ENCODE data around the gene LIMD2. TPM values are rescaled to one million over a fixed set of nuclear protein-coding genes. Genes with fewer than 3 reads are reported as not detected.
"Not testable (repeated sequence)": the region's sequence is repeated elsewhere in the genome, so short reads cannot be mapped to it uniquely, and the experiment has no call there.

LIMD2 gene
- 100 to 1,000 TPM; 101 to 144 TPM for total RNA-seq

GRCh38 chr17:63699638-63700527 lies at the start of gene LIMD2:
Gene LIMD2 (minus strand): TSS chr17:63700125. CDS start chr17:63699298, 827 bp downstream.
- H3K9me3 Mint-ChIP-seq = no peaks in the 10 kb centered on the region

GRCh38 chr17:63741408-63742173 lies 41.7 kb upstream of the LIMD2 start, which contains the start of gene STRADA:
Gene STRADA (minus strand): TSS chr17:63741799. CDS start chr17:63728369, 13,430 bp downstream.
- Mint-ChIP-seq H3K36me3 (ENCODE audit: low read depth) (peaks cover 27% of the 10 kb centered on the region), H3K27ac (peak within 1 kb of the TSS; percentile 95), H3K9me3 (no peaks in the 10 kb centered on the region), H3K4me3 (peak within 1 kb of the TSS; percentile 89), H3K4me1 (peaks cover 5% of the 10 kb centered on the region), H3K27me3 (no peaks in the 10 kb centered on the region)
- peak; percentile 92 for ATAC-seq (replicated peaks)

More at GRCh38 chr17:63699638-63700527, at the start of gene LIMD2:
- Mint-ChIP-seq H3K27me3 (no peaks in the 10 kb centered on the region), H3K27ac (peak within 1 kb of the TSS; percentile 94), H3K4me3 (peak within 1 kb of the TSS; percentile 95), H3K36me3 (ENCODE audit: low read depth) (peaks cover 72% of the 10 kb centered on the region), H3K4me1 (peaks cover 41% of the 10 kb centered on the region)
- ATAC-seq (replicated peaks) = peak; percentile 8

DNA sequence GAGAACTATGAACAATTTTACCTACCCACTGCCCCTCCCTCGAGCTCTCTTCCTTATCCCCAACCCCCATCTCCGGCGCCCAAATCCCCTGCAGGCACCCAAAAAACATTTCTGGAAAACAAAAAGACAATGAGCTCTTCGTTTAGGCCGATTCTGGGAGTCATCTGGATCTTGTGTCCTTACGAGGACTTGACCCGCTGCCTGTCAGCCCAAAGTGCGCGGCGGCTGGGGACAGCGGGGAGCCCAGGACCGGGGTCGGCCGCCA lies 41.1 kb upstream of the LIMD2 start:
- Mint-ChIP-seq H3K9me3 (no peaks in the 10 kb centered on the region), H3K4me3 (peak overlapping the region; percentile 89), H3K27ac (peak overlapping the region; percentile 95), H3K27me3 (no peaks in the 10 kb centered on the region), H3K36me3 (ENCODE audit: low read depth) (peaks cover 22% of the 10 kb centered on the region), H3K4me1 (peaks cover 5% of the 10 kb centered on the region)
- peak; percentile 19 for ATAC-seq (replicated peaks)

DNA sequence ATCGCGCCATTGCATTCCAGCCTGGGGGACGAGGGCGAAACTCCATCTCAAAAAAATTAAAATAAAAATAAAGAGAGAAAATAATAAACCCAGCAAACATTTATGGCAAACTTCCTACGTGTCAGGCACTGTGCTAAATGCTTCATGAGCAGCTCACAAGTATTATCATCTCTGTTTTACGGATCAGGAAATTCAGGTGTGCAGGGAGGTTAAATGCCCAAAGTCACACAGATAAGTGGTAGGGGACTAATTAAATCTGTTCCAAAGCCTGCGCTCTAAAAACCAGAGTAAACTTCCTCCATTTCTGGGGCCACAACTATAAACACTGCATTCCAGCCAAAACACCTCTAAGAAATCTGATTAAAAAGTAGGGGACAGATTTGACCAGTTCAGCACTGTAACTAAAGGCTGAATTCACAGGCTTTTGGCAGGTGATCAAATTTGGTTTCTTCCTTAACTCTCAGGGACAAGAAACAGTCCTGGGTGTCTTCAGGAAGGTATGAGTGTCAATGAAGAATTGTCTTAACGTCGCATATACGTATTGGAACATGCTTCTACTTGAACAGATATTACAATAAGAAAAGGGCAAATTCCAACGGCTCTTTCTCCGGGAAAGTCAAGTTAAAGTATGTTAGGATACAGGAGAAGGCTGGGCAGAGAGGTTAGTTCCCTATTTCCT lies 40.7 kb upstream of the LIMD2 start:
- no peaks in the 10 kb centered on the region for H3K27me3 Mint-ChIP-seq
- no peak for ATAC-seq (replicated peaks)
- peak overlapping the region; percentile 95 for H3K27ac Mint-ChIP-seq
- peaks cover 5% of the 10 kb centered on the region for H3K4me1 Mint-ChIP-seq
- H3K36me3 Mint-ChIP-seq (ENCODE audit: low read depth) = peaks cover 17% of the 10 kb centered on the region
- peak overlapping the region; percentile 89 for H3K4me3 Mint-ChIP-seq
- no peaks in the 10 kb centered on the region for H3K9me3 Mint-ChIP-seq

- peaks cover 6% of the 10 kb centered on the region for H3K4me1 Mint-ChIP-seq
- peaks cover 12% of the 10 kb centered on the region for H3K36me3 Mint-ChIP-seq (ENCODE audit: low read depth)
- H3K4me3 Mint-ChIP-seq = no peak overlapping the region
Observed at GRCh38 chr17:63735691-63736090, 35.8 kb upstream of the LIMD2 start.

DNA sequence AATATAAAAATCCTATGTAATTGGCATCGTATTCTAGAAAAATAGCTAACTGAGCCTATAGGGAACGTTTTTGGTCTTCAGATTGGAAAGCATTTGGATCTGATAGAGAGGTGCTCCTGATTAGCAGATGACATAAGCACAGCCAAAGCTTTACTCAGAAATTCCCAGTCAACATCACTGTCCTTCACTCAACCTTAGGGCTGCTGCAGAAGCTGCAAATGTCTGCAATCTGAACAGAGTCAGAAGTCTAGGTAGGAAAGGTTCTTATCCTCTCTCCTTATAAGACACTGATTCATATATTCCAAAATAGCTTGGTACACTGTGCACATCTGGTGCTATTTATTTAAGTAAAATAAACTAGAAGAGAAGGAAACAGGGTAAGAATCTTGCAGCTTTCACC lies 22.5 kb upstream of the LIMD2 start:
- no peaks in the 10 kb centered on the region for H3K27me3 Mint-ChIP-seq
- no peak overlapping the region for H3K27ac Mint-ChIP-seq
- peaks cover 45% of the 10 kb centered on the region for H3K36me3 Mint-ChIP-seq (ENCODE audit: low read depth)
- H3K4me1 Mint-ChIP-seq = no peaks in the 10 kb centered on the region
- no peak for ATAC-seq (replicated peaks)
- H3K9me3 Mint-ChIP-seq = no peaks in the 10 kb centered on the region
- no peak overlapping the region for H3K4me3 Mint-ChIP-seq

More at GRCh38 chr17:63735691-63736090, 35.8 kb upstream of the LIMD2 start:
- Mint-ChIP-seq H3K9me3 (no peaks in the 10 kb centered on the region), H3K27ac (no peak overlapping the region), H3K27me3 (no peaks in the 10 kb centered on the region)
- ATAC-seq (replicated peaks) = no peak

DNA sequence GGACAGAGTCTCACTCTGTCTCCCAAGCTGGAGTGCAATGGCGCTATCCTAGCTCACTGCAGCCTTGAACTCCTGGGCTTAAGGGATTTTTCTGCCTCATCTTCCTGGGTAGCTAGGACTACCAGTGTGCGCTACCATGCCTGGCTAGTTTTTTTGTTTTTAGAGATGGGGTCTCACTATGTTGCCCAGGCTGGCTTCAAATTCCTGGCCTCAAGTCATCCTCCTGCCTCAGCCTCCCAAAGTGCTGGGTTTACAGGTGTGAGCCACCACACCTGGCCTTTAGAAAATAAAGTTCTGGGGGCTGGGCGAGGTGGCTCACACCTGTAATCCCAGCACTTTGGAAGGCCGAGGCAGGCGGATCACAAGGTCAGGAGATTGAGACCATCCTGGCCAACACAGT lies 20.3 kb upstream of the LIMD2 start:
- H3K27me3 Mint-ChIP-seq; H3K4me1 Mint-ChIP-seq; ATAC-seq (replicated peaks); H3K9me3 Mint-ChIP-seq; H3K27ac Mint-ChIP-seq; H3K4me3 Mint-ChIP-seq: not testable (repeated sequence)
- H3K36me3 Mint-ChIP-seq (ENCODE audit: low read depth) = peaks cover 31% of the 10 kb centered on the region

DNA sequence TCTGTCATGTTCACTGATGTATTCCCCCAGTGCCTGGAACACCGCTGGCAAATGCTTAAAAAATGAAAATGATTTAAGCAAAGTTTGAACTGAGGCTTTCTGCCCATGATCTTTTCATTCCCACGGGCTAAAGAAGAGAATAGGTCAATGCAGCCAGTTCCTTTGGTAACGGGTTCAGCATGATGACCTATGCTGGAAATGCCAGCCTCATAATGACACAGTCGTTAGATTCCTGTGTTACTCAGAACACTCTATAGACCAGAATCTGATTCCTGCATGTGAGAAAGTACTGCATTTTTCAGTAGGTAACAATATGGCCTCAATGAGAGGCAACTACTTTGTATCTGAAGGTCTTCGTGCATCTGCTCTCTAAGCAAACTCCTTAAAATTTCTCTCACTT lies 19.1 kb upstream of the LIMD2 start:
- H3K27ac Mint-ChIP-seq = peak overlapping the region; percentile 12
- no peak for ATAC-seq (replicated peaks)
- H3K4me3 Mint-ChIP-seq = no peak overlapping the region
- H3K9me3 Mint-ChIP-seq = no peaks in the 10 kb centered on the region
- H3K4me1 Mint-ChIP-seq = no peaks in the 10 kb centered on the region
- peaks cover 23% of the 10 kb centered on the region for H3K36me3 Mint-ChIP-seq (ENCODE audit: low read depth)
- no peaks in the 10 kb centered on the region for H3K27me3 Mint-ChIP-seq

GRCh38 chr17:63716426-63716825 lies 16.5 kb upstream of the LIMD2 start:
- Mint-ChIP-seq H3K4me1 (no peaks in the 10 kb centered on the region), H3K27ac (peak overlapping the region; percentile 61), H3K36me3 (ENCODE audit: low read depth) (peaks cover 29% of the 10 kb centered on the region), H3K4me3 (no peak overlapping the region), H3K9me3 (no peaks in the 10 kb centered on the region), H3K27me3 (no peaks in the 10 kb centered on the region)
- no peak for ATAC-seq (replicated peaks)

GRCh38 chr17:63714550-63715277 lies 14.8 kb upstream of the LIMD2 start:
- no peaks in the 10 kb centered on the region for H3K27me3 Mint-ChIP-seq
- no peak overlapping the region for H3K4me3 Mint-ChIP-seq
- H3K27ac Mint-ChIP-seq = no peak overlapping the region
- no peaks in the 10 kb centered on the region for H3K9me3 Mint-ChIP-seq
- no peaks in the 10 kb centered on the region for H3K4me1 Mint-ChIP-seq
- peaks cover 38% of the 10 kb centered on the region for H3K36me3 Mint-ChIP-seq (ENCODE audit: low read depth)
- ATAC-seq (replicated peaks) = no peak

DNA sequence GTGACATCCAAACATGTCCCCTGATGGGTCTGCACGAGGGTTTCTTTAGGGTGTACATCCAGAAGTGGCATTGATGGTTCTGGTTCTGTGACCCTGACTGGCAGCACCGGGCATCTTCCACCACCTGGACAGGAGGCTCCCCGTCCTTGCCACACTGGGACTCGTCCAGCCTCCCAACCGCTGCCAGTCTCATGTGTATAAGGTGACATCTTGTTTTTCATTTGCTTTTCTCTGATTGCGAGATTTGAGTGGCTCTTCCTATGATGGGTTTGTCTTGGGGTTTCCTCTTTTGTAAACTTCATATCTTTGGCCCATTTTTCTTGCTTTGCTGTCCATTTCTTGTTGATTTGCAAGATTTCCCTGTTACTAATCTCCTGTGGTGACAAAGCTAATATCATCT lies 9.2 kb upstream of the LIMD2 start:
- H3K36me3 Mint-ChIP-seq (ENCODE audit: low read depth) = peaks cover 45% of the 10 kb centered on the region
- H3K27me3 Mint-ChIP-seq = no peaks in the 10 kb centered on the region

GRCh38 chr17:63707151-63707550 lies 7.2 kb upstream of the LIMD2 start:
- H3K9me3 Mint-ChIP-seq = no peaks in the 10 kb centered on the region
- H3K4me3 Mint-ChIP-seq = peak overlapping the region; percentile 44
- peaks cover 52% of the 10 kb centered on the region for H3K36me3 Mint-ChIP-seq (ENCODE audit: low read depth)
- no peaks in the 10 kb centered on the region for H3K27me3 Mint-ChIP-seq
- H3K4me1 Mint-ChIP-seq = peaks cover 39% of the 10 kb centered on the region
- ATAC-seq (replicated peaks) = no peak
- H3K27ac Mint-ChIP-seq = peak overlapping the region; percentile 73

More for the DNA sequence above, 9.2 kb upstream of the LIMD2 start:
- Mint-ChIP-seq H3K27ac (peak overlapping the region; percentile 44), H3K4me3 (peak overlapping the region; percentile 2), H3K9me3 (no peaks in the 10 kb centered on the region), H3K4me1 (peaks cover 26% of the 10 kb centered on the region)
- no peak for ATAC-seq (replicated peaks)

GRCh38 chr17:63706336-63707082 lies 6.6 kb upstream of the LIMD2 start:
- H3K27ac Mint-ChIP-seq = peak overlapping the region; percentile 73
- no peak for ATAC-seq (replicated peaks)
- peaks cover 52% of the 10 kb centered on the region for H3K36me3 Mint-ChIP-seq (ENCODE audit: low read depth)
- H3K4me3 Mint-ChIP-seq = peak overlapping the region; percentile 44
- no peaks in the 10 kb centered on the region for H3K27me3 Mint-ChIP-seq
- no peaks in the 10 kb centered on the region for H3K9me3 Mint-ChIP-seq
- H3K4me1 Mint-ChIP-seq = peaks cover 39% of the 10 kb centered on the region

Measured in activated T-helper 17 cell treated with anti-CD3 and anti-CD28 coated beads, Interleukin-2, amount 50 U/mL, for 72 hours (primary cell).